HG03457 (cell line): ENCODE results near the gene RNF220.

ENCODE experiments used
- ATAC-seq: cut with Tn5 transposase; IDR thresholded peaks from one replicate; pipeline ENCODE4 v1.9.1; 2021; ENCODE audit warnings: moderate number of reproducible peaks; ENCODE audit not compliant: unreplicated experiment

The RNF220 gene

DNA sequence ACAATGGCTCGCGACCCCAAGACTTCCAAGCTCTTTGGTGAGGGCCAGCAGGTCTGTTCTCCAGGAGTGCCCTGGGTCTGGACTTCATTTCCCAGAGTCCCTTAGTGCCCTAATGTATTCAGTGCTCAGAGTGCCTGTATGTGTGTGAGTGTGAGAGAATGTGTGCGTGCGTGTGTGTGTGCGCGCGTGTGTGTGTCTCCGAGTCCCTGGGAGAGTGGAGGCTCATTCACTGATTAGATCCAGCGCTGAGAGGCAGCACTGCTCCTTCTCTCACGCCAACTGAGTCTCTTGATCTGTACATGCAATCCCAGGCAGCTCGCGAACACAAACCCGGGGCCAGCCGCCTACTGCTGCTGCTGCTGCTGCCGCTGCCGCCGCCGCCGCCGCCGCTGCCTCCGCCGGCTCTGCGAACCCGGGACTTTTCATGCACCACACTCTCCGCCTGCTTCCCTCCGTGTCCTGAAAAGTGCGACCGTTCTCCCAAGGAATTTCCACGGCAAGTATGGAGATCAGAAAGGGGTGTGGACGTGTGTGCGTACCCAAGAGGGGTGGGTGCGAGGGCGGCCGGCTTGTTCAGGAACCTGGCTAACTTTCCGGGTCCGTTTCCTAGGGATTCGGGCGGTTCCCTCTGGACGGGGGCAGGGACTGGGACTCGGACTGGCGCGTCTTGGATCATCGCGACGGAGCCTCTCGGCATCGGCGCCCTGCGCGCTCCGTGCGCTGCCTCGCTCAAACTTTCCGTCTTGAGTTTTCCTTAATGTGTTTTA is at the start of gene RNF220:
RNF220 (plus strand) TSS at position 225 of the 767 bp plus-strand sequence.
- no peak for ATAC-seq

DNA sequence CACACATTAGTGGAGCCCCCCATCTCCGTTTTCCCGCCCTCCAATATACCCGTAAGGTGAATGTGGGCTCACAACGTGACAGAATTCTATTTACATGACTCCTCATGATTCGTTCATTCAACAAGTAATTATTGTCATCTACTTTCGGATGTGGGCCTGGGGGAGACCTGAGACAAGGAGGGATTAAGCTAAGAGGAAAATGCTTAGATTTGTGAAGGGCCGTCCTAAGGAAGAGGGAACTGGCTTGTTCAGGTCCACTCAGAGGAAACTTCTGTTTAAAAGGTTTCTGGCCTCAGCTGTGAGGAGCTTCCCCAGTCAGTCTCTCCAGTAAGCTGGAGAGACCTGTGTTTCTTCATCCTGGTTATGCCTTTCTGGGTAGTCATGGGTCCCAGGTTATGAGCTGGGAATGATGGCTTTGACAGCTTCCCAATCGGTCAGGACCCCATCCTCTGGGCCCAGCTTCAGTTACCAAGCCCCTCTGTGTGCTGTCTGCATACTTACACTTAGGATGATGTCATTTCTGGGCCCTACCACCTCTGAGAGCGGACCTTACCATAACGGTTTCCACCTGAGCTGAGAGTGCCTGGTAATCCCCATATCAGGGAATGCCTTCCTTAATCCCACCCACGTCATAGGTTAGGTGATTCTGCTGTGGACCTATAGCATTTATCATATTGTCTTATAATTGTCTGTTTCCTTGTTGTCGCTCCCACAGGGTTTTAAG is 49.3 kb upstream of the RNF220 start:
- no peak for ATAC-seq

DNA sequence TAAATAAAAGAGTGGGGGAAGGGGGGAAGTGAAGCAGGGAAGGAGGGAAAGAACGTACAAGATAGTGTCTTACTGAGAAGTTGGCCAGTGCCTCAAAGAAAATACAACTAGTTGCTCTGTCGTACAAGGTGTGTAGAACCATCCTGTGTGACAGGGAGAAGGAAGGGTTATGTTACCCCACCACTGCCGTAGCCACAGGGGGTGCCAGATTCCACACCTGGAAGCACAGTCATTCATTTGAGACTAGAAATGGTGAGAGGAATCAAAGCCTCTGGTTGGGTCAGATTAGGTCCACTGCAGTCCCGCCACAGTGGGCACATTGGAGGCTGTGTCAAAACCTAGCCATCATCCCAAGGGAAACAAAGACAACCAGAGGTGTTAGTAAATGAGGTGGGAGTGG is 47.3 kb upstream of the RNF220 start:
- no peak for ATAC-seq

DNA sequence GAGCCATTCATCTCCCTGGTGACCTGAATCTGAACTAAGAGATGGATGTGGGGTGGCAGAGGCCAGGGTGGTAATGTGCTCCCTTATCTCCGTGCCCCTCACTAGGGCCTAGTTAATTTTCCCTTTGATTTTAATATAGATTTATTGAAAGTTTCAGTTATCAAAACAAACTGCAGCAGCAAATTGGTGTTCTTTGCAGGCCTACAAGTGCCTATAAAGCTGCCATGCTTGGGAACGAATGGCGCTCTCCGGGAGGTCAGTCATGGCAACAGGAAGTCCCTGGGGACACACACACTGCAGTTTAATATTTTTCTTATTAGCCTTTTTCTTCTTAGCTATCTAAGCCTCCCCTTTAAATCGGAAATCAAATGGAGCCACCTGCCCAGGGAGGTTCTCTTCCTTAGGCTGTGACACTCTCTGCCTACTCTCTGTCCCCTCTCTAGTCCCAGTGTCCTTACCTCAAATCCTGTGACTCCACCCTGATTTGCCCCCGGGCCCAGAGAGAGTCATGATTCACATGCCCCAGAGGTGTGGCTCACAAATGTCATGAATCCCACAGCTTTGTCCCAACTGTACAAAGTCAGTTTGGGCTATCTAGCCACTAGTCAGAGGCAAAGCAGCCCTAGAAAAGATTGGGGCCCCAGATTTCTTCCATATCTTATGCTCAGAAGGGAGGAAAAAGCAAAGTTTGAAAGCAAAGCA is 45.7 kb upstream of the RNF220 start:
- ATAC-seq = no peak

DNA sequence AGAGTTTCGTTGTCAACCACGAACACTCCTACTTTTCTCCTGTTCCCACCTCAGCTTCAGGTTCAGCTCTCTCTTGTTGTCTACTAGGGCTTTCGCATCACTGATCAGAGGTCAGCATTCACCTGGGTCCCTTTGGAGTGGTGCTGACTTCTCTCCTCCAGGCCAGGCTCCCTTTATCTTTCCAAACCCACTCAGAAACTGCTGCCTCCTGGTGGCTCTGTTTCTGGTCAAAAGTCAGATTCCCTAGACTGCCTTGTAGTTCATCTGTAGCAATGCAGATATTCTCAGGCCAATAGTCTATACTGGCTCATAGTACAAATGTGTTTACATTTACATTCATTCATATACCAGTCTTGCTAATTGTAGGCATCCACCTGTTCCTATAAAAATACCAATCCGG is 43.6 kb upstream of the RNF220 start:
- ATAC-seq = no peak

DNA sequence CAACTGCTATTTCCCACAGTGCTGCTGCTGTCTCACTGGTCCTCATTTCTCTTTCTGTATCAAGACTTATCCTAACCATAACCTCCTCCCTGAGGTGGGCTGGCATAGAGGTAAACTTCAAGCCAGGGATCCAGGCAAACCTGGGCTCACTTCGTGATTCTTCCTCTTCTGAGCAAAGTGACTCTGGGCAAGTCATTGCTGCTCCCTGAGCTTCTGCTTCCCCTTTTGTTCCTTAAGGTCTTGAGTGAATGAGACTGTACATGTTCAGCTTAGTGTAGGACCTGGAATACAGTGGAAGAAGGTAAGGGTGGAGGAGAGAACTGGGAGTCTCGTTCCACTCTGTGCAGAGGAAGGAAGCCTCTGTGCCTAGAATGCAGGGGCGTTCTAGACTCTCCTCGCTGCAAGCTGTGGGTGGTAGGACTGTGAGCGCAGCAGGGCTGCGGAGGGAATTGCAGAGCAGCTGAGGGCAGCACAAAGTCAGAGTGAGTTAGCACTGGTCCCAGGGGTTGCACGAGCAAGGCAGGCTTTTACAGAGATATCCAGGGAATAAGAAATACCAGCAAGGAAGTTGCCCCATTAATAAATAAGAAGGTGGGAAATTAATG is 38.6 kb upstream of the RNF220 start:
- no peak for ATAC-seq

DNA sequence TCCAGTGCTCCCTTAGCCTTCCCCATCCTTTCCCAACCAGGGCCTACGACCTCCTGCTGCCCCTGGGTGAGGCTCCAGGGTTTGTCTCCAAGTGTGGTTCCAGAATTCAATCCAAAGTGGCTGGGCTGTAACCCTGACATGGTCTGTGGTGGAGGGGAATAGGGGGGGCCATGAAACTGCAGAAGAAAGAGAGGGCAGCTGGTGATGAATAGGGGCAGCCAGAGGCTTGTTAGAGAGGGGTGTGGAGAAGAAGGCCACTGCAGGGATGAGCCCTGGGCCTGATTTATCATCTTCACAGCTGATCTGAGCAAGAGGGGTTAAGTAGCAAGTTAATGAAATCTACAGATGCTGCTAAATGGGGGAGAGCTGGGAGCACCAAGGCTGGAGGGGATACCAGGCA is 37.1 kb upstream of the RNF220 start:
- no peak for ATAC-seq

DNA sequence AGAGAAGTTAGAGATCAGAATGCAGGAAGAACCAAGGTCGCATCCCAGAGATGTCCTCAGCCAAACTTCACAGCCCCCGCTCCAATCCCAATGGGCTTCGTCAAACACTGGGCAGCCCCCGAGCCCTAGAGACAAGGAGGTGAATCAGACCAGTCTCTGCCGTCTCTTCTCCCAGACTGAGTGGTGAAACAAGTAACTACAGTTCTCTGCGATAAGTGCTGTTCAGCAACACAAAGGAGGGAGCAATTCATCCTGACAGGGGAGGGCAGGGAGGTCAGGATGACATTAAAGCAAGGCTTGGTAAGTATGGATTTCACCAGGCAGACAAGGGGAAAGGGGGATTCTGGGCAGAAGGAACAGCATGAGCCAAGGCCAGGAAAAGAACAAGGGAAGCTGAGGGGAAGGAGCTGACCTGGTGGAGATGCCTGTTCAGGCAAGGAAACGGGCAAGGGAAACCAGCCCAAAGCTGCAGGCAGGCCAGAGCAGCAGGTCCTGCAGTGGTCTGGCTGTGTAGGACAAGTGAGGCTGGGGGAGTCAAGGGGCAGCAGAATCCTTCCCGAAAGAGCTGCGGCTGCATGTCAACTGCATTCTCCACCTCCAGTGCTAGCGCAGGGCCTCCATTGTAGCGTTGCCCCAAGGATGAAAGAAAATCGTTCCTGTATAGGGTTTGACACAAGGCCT is 36.4 kb upstream of the RNF220 start:
- no peak for ATAC-seq

DNA sequence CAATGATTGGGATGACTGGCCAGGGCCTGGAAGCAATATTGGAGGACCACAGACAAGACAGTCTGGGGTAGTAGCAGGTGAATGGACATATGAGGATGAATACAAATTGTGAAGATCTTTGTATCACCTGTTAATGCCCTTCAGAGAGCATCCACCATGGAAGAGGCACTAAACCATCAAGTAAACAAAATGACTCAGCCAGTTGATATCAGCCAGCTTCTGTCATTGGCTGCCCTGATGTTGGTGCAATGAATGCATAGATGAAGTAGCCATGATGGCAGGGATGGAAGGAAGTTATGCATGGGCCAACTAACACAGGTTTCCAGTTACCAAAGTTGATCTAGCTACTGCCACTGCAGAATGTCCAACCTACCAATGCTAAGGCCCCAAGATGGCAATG is 33.8 kb upstream of the RNF220 start:
- no peak for ATAC-seq

DNA sequence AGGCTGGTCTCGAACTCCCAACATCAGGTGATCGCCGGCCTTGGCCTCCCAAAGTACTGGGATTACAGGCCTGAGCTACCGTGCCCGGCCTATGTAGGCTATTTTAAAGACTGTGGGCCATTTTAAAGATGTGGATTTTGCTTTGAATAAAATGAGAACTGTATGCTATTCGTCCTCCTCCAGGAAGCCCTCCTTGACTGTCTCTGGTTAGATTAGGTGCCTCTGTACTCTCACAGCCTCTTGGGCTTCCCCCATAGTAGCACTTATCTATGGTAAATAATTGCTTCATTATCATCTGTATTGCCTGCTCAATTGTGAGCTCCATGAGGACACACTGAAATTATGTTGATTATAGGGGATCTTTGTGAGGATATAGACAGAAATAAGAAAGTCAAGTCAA is 29.5 kb upstream of the RNF220 start:
- ATAC-seq = no peak

DNA sequence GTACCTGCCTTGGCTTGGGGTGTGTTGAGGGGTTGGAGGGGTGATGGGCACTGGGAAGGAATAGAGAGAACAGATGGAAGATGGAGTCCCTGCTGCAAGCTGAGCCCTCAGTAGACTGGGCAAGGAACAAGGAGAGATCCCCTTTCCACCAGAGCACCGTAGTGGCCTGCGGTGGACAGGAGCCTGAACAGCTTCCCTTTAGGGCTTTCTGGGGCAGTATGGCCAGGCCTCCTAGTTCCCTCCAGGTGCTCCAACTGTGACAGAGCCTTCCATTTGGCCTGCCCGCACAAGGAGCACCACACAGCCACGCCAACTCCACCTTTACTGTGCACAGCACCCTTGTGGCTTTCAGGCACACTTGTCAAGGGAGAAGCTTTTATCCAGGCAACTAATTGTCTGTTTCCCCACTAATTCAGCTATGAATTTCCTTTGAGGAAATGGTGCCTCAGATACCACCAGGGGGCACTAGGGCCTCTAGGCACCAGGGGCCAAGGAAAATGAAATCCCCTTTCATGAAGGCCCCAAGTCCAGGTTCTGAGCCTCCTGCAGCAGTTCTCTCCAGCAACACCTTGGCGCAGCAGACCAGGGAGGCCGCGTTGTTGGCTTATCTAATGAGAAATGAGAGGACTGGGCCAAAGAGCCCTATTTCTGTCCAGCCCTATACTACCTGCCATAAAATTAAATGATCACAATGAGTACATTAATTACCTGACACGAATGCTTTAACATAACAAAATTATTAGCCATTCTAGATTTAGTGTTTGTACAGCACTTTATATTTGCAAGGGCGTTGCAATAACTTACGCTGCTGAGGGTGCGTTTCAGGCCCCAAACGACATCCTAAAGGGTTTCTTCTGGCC is 26.9 kb upstream of the RNF220 start:
- no peak for ATAC-seq

DNA sequence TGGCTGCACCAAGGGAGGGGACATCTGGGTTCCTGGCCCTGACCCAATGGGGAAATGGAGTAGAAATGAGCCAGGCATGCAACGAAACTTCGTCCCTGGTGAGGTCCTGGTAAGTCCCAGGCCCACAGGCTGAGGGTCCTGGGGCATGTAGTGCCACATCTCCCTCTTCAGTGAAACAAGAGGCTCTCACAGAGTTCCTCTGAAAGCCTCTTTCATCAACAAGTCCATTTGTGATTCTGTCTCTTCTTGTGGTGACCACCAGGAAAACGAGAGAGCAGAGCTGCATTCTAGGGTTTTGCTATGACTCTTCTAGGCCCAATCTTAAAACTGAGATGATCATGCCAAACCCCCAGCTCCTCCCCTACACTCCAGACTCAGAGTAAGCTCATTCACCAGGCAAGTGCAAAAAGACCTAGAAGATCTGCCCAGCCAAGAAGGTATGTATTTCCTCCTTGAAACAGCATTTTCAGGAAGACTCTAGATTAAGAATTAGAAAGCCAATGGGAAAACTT is 24.3 kb upstream of the RNF220 start:
- no peak for ATAC-seq

DNA sequence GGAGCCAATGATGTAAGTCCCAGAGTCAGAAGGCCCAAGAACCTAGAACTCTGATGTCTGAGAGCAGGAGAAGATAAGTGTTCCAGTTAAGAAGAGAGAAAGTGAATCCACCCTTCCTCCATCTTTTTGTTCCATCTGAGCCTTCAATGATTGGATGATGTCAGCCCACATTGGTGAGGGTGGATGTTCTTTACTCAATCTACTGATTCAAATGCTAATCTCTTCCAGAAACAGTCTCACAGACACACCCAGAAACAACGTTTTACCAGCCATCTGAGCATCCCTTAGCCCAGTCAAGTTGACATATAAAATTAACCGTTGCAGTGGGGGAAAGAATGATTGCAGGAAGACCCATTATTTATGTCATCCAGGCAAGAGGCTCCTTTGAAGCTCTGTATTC is 16.5 kb upstream of the RNF220 start:
- no peak for ATAC-seq

DNA sequence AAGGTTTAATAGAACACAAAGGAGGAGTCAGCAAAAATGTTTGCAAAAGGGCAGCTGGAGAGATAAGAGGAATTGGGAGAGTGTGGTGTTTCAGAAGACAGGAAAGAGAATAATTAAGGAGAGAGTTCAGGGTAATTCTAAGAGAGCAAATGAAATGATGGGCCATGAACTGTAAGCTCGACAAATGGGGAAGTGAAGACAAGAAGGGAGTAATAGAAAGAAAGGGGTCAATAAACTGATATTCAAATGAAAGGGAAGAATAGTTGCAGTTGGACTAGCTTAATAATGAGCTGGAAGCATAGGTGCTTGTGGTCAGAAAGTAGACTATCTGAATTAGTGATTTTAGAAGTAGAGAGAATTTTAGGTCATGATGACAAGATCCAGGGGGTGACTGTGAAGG is 15.6 kb upstream of the RNF220 start:
- no peak for ATAC-seq

DNA sequence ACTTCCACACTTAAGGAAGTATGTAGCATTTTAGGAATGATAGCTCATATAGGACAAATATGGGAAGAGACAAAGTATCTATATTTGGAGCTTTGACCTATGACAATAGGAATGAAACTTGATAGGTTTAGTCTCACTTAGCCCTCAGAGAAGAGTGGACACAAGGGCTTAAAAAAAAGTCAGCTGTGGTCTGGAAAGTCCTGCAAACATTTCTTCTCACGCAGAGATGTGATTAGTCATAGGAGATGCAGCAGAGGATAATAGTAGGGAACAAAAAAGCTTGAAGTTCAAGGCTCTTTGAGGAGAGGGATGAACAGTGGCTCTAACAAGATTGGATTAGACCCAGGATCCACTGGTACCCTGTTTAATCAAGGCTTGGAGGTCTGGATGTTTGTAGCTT is 14.8 kb upstream of the RNF220 start:
- ATAC-seq = no peak

DNA sequence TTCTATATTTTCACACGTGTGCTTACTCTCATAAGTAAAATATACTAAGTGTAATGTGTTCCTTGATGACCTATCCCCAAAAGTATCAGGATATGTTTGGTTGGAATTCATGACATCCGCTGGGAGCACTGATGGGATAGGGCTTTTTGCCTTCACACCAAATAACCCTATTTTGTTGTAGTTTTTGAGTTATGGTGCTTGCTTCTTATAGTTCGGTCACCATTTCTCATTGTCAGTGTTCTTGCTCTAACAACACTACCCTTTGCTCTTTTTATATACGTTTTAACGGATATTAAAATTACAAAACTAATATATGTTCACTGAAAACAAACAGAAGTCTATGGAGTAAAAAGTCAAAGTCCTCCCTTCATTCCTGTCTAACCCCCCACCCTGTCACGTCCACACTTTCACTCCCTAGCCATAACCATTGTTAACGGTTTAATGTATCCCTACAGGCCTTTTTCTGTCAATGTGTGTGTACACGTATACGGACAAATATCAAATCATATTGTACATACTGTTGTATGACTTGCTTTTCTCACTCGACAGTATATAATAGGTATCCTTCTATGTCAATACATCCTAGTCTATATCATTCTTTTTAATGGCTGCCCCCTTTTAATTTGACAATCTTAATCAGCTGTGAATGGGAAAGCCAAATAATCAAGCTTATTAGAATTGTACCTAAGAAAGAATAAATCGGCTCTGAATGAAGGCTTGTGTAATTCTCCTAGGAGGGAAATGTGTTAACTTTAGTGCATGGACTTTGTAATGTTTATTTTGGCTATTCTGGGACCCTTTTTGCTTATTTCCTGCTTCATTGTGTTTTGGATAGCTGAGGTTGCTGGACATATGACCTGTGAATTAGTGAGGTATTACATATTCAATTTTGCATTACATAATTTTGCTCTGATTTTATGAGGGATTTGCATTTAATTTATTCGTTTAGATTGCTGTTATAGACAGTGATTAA is 3.5 kb upstream of the RNF220 start:
- no peak for ATAC-seq

DNA sequence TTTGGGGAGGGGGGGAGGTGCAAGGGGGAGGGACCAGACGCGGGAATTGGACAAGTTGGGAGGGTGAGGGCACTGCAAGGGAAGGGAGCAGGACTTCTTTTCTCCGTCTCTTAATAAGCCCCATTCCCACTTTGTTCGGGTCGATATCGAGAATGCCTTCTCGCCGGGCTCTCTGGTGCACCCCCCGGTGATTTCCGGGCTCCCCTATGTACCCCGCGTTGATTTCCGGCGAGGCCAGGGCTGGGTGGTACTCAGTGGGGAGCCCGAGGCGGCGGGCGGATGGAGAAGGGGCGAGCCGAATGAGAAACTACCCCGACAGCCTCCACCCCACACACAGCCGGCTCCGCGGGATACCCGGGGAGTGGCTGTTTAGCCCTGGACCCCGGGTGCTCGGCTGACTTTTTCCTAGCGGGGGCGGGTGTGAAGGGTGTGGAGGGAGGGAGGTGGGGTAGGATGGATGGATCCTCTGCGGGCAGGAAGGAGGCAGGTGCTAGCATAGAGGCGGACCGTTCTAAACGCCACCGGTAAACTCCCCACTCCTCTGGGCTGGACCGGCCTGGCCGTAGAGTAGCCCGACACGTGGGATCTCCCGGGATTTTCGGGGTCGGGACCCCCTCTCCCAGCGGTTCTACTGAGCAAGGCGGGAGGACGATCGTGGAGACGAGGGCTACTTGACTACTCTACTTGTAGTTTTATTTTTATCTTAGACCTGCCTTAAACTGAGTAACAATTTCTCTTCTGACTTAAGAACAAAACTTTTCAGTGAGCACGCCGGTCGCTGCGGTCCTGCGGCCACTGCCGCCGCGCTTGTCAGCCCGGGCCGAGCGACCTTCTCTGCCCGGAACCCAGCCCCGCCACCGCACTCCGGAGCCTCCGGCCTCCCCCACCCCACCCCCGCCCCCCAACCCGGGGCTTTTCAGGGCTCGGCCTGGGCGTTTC is 1.0 kb downstream of the RNF220 start:
- ATAC-seq = no peak
